Activated naive CD8-positive, alpha-beta T cell treated with anti-CD3 and anti-CD28 coated beads for 36 hours (primary cell): ENCODE data around the gene DCD. TPM values are rescaled to one million over a fixed set of nuclear protein-coding genes. Genes with fewer than 3 reads are reported as not detected.
"Not testable (repeated sequence)": the region's sequence is repeated elsewhere in the genome, so short reads cannot be mapped to it uniquely, and the experiment has no call there.

Experiments
- DNase-seq: peaks from one replicate; pipeline ENCODE4 v3.0.0; 2021
- H3K27ac Mint-ChIP-seq: one replicate; pipeline ENCODE4 v1.8.0; 2022; ENCODE audit warnings: mild to moderate bottlenecking, moderate library complexity, mixed read lengths
- H3K27me3 Mint-ChIP-seq: one replicate; pipeline ENCODE4 v1.8.0; 2022; ENCODE audit warnings: mild to moderate bottlenecking, mixed read lengths
- H3K36me3 Mint-ChIP-seq: one replicate; pipeline ENCODE4 v1.8.0; 2021; ENCODE audit warnings: mild to moderate bottlenecking, mixed read lengths
- H3K4me1 Mint-ChIP-seq: one replicate; pipeline ENCODE4 v1.8.0; 2021; ENCODE audit warnings: mixed read lengths
- H3K4me3 Mint-ChIP-seq: one replicate; pipeline ENCODE4 v1.8.0; 2022; ENCODE audit warnings: mild to moderate bottlenecking, moderate library complexity, mixed read lengths
- H3K9me3 Mint-ChIP-seq: one replicate; pipeline ENCODE4 v1.8.0; 2022; ENCODE audit warnings: mixed read lengths
- total RNA-seq, 2 experiments: library from RNA; stranded (reverse); gene quantifications; one replicate each; pipeline ENCODE4 v1.2.3, GENCODE V29; 2021

Gene DCD, protein sequence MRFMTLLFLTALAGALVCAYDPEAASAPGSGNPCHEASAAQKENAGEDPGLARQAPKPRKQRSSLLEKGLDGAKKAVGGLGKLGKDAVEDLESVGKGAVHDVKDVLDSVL
- not detected for total RNA-seq

DNA sequence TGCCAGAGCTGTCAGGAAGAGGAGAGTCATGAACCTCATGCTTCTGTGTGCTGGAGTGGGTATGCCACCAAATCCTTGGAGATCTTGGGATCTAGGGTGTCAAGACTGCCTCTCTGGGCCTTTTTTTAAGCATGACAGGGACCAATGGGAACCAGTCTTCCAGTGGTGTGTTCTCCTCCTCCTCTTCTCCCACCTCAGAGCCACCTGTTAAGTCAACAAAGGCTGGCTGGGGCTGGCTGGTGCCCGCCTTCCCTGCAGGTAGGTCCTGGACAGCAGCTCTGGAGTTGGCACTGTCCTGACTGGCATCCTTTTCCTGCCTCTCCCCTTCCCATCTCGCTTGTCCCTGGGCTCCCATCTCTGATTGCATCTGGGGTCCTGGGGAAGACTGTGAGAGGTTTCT, at the start of gene DCD:
Gene DCD, minus strand, starts transcription at position 101 of the 400 bp plus-strand sequence. Its CDS starts 62 bp downstream, at position 39.
- DNase-seq: no peak
- peaks cover 4% of the 10 kb centered on the region for H3K4me1 Mint-ChIP-seq
- H3K36me3 Mint-ChIP-seq: no peaks in the 10 kb centered on the region
- H3K4me3 Mint-ChIP-seq: no peak within 1 kb of the TSS
- no peaks in the 10 kb centered on the region for H3K9me3 Mint-ChIP-seq
- peaks cover 40% of the 10 kb centered on the region for H3K27me3 Mint-ChIP-seq
- no peak within 1 kb of the TSS for H3K27ac Mint-ChIP-seq

- Mint-ChIP-seq H3K27ac (no peak overlapping the region), H3K4me1 (no peaks in the 10 kb centered on the region), H3K36me3 (no peaks in the 10 kb centered on the region), H3K27me3 (peaks cover 27% of the 10 kb centered on the region), H3K9me3 (no peaks in the 10 kb centered on the region), H3K4me3 (no peak overlapping the region)
- DNase-seq: no peak
Measured at GRCh38 chr12:54697851-54698250, 49.7 kb upstream of the DCD start.

GRCh38 chr12:54692353-54692752, 44.2 kb upstream of the DCD start:
- Mint-ChIP-seq H3K27me3 (peaks cover 45% of the 10 kb centered on the region), H3K4me1 (no peaks in the 10 kb centered on the region), H3K4me3 (no peak overlapping the region), H3K9me3 (no peaks in the 10 kb centered on the region), H3K27ac (no peak overlapping the region), H3K36me3 (no peaks in the 10 kb centered on the region)
- DNase-seq: no peak

DNA sequence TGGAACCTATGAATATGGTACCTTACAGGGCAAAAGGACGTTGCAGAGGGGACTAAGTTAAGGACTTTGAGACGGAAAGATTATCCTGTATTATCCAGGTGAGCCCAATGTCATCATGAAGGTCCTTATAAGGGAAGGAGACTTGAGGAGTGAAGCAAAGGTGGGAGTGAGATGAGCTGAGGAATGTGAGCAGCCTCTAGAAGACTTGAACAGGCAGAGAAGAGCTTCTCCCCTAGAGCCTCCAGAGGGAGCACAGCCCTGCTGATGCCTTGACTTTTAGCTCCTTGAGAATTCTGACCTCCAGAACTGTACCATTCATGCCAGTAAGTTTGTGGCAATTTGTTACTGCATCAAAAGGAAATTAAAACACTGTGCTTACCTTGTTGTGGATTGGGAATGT, 41.8 kb upstream of the DCD start:
- peaks cover 53% of the 10 kb centered on the region for H3K27me3 Mint-ChIP-seq
- H3K4me3 Mint-ChIP-seq: no peak overlapping the region
- no peaks in the 10 kb centered on the region for H3K9me3 Mint-ChIP-seq
- H3K36me3 Mint-ChIP-seq: no peaks in the 10 kb centered on the region
- no peaks in the 10 kb centered on the region for H3K4me1 Mint-ChIP-seq
- DNase-seq: no peak
- no peak overlapping the region for H3K27ac Mint-ChIP-seq

DNA sequence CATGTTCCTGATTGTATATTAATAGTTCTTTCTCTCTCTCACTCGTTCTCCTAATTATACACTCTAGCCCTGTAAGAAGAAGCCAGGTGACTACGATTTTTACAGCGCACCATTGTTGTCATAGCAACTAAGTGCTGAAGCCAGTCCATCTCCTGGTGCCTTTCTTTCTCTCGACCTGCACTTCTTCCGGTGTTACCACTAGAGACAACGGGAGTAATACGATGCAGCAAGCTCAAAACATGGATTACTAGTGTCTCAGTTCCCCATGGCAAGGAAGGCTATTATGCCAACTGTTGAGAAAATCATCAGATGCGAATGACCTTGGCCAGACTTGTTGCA, 40.8 kb upstream of the DCD start:
- Mint-ChIP-seq H3K27me3 (peaks cover 56% of the 10 kb centered on the region), H3K36me3 (no peaks in the 10 kb centered on the region), H3K4me3 (no peak overlapping the region), H3K9me3 (no peaks in the 10 kb centered on the region), H3K4me1 (no peaks in the 10 kb centered on the region), H3K27ac (no peak overlapping the region)
- no peak for DNase-seq

DNA sequence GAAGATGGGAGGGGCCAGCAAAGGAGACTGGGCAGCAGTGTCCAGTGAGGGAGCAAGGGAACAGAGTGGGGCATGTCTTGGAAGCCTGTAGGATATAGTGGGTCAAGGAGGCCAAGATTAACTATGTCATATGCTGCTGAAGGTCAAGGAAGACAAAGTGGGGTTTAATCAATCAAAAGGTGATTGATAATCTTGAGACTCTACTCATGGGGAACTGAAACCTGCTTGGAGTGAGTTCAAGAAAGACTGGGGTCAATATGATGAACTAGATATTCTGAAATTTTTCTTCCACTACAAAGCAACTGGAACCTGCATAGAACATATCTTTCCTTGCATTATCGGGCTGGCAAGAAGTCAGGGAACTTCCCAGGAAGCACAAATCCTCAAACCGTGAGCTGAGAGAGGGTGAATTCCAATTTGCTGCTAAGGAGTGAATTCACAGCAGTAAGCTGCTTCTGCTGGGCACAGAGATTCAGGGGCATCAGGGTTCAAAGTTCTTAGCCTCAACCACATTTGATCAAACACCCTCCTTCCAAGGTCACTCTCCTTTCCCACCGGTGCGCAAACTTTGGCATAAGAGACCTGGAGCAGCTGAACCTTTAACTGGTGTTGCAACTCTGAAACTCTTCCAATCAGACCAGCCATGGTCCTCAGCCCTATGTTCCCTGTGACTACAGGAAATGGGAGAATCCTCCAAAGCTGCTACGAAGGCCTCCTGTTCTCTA, 40.3 kb upstream of the DCD start:
- Mint-ChIP-seq H3K4me1 (no peaks in the 10 kb centered on the region), H3K36me3 (no peaks in the 10 kb centered on the region), H3K27ac (no peak overlapping the region), H3K4me3 (no peak overlapping the region), H3K9me3 (no peaks in the 10 kb centered on the region), H3K27me3 (peaks cover 56% of the 10 kb centered on the region)
- DNase-seq: no peak

DNA sequence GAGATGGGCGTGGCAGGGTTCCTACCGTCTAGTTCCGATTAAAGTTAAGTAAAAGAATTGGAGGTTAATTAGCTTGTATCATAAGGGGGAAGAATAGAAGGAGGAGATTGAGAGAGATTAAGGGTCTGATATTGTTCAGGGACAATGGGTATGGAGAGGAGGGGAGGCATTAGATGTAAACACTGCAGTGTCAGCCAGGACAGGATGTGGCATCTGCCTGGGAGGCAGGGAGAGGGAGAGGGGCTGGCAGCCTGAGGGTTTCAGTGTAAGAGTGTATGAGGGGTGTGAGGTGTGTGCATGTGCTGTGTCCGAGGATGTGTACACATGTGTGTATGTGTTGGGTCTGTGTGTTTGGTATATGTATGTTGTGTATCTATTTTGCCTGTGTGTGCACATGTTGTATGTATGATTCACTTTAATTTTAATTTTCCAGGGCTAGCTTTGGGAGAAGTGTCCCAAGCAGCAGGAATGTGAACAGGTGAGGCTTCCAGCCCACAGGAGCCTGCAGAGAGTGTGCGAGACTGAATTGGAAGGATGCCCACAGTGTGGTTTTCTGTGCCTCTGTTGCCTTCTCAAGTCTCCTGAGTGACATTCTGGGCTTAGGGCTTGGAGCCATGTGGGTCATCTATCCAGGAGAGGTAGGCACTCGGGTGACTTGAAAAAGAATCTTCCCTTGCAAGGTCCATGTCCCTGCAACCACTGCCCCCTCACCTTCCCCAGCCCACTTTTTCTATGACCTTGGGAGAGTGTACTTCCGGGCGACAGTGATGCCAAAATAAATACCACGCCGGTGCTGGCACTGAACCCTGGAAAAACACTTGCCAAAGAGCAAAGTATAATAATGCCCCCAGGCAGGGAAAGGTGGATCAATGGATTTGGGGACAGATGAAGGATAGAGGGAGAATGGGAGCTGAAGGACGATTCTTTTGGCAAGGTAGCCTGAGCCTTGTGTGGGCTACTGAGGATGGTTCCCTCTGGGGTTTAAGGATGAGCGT, 36.8 kb upstream of the DCD start:
- no peaks in the 10 kb centered on the region for H3K36me3 Mint-ChIP-seq
- peaks cover 52% of the 10 kb centered on the region for H3K27me3 Mint-ChIP-seq
- H3K27ac Mint-ChIP-seq: no peak overlapping the region
- H3K4me1 Mint-ChIP-seq: no peaks in the 10 kb centered on the region
- no peaks in the 10 kb centered on the region for H3K9me3 Mint-ChIP-seq
- DNase-seq: no peak
- no peak overlapping the region for H3K4me3 Mint-ChIP-seq

DNA sequence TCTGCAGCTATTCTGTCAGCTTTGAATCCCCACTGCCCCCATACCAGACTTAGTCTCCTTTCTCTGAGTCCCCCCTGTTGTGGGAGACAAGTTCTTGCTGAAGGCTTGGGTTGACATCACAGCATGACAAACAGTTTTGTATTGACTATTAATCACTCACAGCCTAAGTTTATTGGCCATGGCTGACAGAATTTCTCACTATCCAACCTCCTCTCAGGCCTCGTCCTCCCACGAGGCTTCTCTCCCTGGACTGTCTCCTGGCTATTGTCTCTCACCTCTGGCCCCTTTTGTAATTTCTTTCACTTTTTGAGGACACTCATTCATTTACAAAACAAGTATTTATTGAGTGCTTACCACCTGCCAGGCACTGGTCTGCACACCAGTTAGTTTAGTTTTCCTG, 35.2 kb upstream of the DCD start:
- DNase-seq: no peak
- Mint-ChIP-seq H3K4me3 (no peak overlapping the region), H3K27ac (no peak overlapping the region), H3K27me3 (peaks cover 58% of the 10 kb centered on the region), H3K4me1 (no peaks in the 10 kb centered on the region), H3K36me3 (no peaks in the 10 kb centered on the region), H3K9me3 (no peaks in the 10 kb centered on the region)

- Mint-ChIP-seq H3K27ac (no peak overlapping the region), H3K4me1 (no peaks in the 10 kb centered on the region), H3K27me3 (peaks cover 60% of the 10 kb centered on the region), H3K9me3 (no peaks in the 10 kb centered on the region), H3K4me3 (no peak overlapping the region), H3K36me3 (no peaks in the 10 kb centered on the region)
- no peak for DNase-seq
Measured at GRCh38 chr12:54682674-54683073, 34.5 kb upstream of the DCD start.

- Mint-ChIP-seq H3K27ac (no peak overlapping the region), H3K4me1 (no peaks in the 10 kb centered on the region), H3K36me3 (no peaks in the 10 kb centered on the region), H3K27me3 (peaks cover 60% of the 10 kb centered on the region), H3K9me3 (no peaks in the 10 kb centered on the region), H3K4me3 (no peak overlapping the region)
- DNase-seq: peak; percentile 18
Measured at GRCh38 chr12:54680374-54680773, 32.2 kb upstream of the DCD start.

GRCh38 chr12:54678131-54678530, 30.0 kb upstream of the DCD start:
- Mint-ChIP-seq H3K27me3 (peaks cover 42% of the 10 kb centered on the region), H3K9me3 (no peaks in the 10 kb centered on the region), H3K27ac (no peak overlapping the region), H3K4me3 (no peak overlapping the region), H3K4me1 (no peaks in the 10 kb centered on the region), H3K36me3 (no peaks in the 10 kb centered on the region)
- DNase-seq: no peak

DNA sequence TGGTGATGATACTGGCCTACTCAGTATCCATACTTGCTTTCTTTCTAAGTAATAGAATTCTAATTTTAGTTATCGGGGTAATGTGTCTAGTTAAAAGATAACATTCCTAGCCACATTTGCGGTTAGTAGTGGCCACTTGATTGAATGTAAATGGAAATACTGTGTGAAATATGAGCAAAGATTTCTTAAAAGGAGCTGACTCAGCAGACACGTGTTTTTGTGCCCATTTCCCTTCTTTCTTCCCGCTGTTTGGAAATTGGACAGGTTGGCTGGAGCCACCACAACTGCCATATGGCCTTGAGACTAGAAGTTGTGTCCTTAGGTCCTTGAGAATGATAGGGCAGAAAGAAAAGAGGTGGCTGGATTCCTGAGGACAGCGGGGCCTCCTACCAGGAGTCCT, 19.8 kb upstream of the DCD start:
- no peak overlapping the region for H3K27ac Mint-ChIP-seq
- H3K36me3 Mint-ChIP-seq: no peaks in the 10 kb centered on the region
- DNase-seq: no peak
- H3K9me3 Mint-ChIP-seq: no peaks in the 10 kb centered on the region
- no peak overlapping the region for H3K4me3 Mint-ChIP-seq
- no peaks in the 10 kb centered on the region for H3K4me1 Mint-ChIP-seq
- H3K27me3 Mint-ChIP-seq: peaks cover 29% of the 10 kb centered on the region

DNA sequence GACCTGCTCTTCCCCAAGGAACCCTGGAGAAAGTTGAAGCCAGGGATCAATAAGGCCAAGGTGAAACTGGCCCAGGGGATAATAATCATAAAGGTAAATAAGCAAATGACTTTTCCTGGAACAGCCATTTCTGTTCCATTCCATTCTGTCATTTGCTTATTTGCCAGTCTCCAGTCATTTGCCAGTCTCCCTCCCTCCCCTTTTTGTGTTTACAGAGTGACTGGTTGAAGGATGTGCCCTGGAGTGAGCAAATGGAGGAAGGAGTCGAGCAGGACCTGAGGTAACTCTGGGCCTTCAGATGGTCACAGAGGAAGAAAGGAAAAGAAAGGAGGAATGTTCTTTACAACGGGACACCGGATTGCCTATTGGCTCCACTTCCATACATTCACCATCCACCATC, 17.8 kb upstream of the DCD start:
- DNase-seq: no peak
- H3K36me3 Mint-ChIP-seq: no peaks in the 10 kb centered on the region
- no peaks in the 10 kb centered on the region for H3K4me1 Mint-ChIP-seq
- H3K27ac Mint-ChIP-seq: no peak overlapping the region
- H3K4me3 Mint-ChIP-seq: no peak overlapping the region
- H3K9me3 Mint-ChIP-seq: no peaks in the 10 kb centered on the region
- H3K27me3 Mint-ChIP-seq: peaks cover 19% of the 10 kb centered on the region

DNA sequence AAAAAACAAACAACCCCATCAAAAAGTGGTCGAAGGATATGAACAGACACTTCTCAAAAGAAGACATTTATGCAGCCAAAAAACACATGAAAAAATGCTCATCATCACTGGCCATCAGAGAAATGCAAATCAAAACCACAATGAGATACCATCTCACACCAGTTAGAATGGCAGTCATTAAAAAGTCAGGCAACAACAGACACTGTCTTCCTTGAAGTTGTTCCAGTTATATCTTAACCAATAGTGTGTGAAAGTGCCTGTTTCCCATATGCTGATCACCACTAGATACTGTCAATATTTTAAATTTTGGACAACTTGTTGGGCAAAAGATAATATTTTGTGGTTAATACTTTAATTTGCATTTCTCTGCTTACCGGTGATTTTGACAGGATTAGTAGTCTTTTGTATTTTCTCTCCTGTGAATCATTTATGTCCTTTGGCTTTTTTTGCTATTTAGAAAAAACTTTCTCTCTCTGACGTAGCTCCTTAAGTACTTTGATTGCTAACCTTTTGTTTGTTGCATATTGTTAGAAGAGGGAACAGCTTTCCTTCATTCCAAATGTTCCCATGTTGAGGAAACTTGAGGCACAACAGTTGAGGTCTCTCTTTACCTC, 17.0 kb upstream of the DCD start:
- H3K4me3 Mint-ChIP-seq, H3K4me1 Mint-ChIP-seq, H3K9me3 Mint-ChIP-seq, DNase-seq, H3K36me3 Mint-ChIP-seq, H3K27ac Mint-ChIP-seq: not testable (repeated sequence)
- peaks cover 15% of the 10 kb centered on the region for H3K27me3 Mint-ChIP-seq

- peaks cover 7% of the 10 kb centered on the region for H3K27me3 Mint-ChIP-seq
- H3K4me3 Mint-ChIP-seq: no peak overlapping the region
- no peak overlapping the region for H3K27ac Mint-ChIP-seq
- H3K9me3 Mint-ChIP-seq: no peaks in the 10 kb centered on the region
- H3K36me3 Mint-ChIP-seq: no peaks in the 10 kb centered on the region
- DNase-seq: no peak
- no peaks in the 10 kb centered on the region for H3K4me1 Mint-ChIP-seq
Measured at GRCh38 chr12:54663603-54664002, 15.4 kb upstream of the DCD start.
